Stimulated activated CD4-positive, alpha-beta T cell treated with anti-CD3 and anti-CD28 coated beads, Interleukin-15, amount 100 ng/mL, for 48 hours (primary cell): ENCODE data around the gene CAMTA2.

Experiments
- DNase-seq, 2 donors: peaks; one replicate each; pipeline ENCODE4 v3.0.0-alpha.2; 2020; ENCODE audit warnings: low read depth in 2 of 2

CAMTA2 gene

DNA sequence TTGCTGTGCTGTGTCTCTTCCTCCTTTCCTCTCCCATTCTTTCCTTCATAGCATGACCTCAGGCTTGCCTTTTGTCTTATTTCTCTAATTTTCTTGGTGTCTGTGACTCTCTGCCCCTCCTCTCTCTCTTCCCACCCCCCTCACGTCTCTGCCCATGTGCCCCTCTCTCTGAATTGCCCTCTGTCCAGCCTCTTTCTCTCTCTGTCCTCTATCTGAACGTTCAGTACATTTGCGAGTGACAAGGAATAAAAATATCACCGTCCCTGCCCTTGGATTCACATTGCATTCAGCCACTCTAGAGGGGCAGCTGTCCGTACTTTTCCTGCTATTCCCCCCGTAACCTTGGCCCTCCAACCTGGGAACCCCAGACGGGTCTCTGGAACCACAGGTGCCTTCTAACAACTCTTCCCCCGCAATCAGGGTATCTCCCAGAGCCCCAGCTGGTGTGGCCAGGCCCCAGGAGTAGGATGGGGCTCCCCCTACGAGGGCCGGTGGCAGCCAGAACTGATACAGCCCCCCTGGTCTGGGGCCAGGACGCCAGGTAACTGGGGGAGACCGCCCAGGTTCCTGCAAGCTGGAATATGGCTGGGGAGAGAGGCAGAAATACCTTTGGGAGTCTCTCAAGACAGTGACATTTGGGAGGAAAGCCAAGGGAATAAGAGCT is 12.1 kb upstream of the CAMTA2 start:
- no peak for DNase-seq

DNA sequence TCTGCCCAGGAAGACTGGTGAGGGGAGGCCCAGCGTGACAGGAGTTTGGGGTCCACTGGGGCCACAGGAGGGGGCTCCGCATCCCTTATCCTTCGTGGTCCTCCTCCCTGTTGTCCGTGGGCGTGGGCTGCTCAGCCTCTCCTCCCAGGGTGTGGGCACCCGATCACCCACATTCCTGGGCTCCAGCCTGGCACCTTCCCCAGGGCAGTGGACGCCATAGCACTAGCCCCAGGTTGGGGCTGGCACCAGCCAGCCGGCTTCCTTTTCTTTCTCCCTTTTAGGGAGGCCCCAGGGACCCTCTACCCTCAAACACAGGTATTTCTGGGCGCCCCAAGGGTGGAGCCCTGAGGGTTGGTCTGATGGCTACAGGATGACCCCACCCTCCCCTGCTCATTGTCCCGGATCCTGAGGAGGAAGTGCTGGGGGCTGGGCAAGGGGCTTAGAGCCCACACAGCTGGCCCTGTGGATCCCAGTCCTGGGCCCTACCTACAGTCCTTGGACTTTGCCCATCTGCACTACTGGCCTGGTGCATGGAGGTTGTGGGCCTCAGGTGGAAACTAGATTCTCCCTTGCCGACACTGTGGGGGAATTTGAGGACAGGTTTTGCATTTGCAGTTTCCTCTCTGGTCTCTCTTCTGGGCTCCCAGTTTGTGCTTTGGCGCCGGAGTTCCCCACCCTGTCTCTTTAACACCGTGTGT is 11.4 kb upstream of the CAMTA2 start:
- DNase-seq = no peak

DNA sequence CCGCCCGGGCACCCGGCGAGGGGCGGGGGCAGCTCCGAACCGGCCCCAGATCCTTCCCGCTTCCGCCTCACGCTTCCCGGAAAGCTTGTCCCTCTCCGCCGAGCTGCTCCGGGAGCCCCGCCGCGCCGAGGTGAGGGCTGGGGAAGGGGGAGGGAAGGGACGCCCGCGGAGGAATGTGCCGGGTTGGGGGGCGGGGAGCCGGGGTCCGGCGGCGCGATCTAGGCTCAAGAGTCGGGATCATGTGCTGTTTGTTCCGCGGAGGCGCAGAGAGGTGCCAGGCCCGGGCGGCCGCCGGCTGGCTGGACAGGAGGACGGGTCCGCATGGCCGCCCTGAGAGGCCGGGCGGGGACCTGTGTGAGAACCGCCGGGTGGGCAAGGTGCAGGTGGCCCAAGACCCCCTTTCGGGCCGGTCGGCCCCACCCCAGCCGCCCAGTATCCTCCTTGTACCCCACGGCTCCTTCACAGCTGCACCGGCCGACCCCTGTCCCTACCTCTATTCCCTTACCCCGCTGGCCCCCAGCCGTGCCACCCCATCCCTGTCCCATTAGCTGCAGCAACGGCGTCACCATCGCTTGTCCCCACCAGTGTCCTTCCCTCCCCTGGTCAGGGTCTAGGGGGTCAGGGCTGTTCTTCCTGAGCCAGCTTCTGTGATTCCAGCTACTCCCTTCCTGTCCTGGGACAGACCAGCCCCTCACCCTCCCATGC is 10.7 kb upstream of the CAMTA2 start:
- no peak for DNase-seq

DNA sequence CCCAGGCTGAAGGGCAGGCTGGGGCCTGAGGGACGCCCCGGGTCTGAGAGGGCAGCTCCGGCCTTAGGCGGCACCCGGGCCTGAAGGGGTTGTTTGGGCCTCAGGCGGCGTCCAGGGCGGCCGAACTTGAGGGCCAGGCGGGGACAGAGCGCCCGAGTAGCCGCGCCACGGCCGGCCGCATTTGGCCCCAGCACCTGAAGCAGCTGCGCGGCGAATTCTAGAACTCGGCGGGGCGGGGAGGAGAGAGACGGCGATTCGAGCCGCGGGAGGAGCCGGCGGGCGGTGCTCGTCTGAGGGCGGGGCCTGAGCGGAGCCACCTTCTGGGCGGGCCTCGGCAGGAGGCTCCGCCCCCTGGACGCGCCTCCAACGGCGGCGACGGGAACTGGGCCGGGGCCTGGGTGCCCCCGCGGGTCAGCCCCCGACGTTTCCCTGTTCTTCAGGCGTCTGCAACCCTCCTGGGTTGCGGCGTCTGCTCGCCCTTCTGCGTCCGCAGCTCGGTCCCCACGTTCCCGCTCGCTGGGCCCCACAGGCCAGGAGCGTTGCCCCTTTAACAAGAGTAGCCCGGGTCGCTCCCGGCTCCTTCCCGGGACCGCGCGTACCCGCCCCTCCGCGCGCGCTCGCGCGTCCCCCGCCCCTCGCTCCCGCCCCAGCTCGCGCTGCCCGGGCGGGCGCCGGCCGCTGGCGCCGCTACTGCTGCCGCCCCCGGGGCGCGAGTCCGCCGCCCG is 10.0 kb upstream of the CAMTA2 start, which contains the start of the genes INCA1 and KIF1C:
Gene INCA1, minus strand, starts transcription at position 221 of the 725 bp plus-strand sequence. CDS start 3,085 bp downstream, outside the sequence.
Gene KIF1C, plus strand, starts transcription at position 649 of the 725 bp plus-strand sequence. CDS start 2,297 bp downstream, outside the sequence.
- DNase-seq = peak; percentile 84 to 88

DNA sequence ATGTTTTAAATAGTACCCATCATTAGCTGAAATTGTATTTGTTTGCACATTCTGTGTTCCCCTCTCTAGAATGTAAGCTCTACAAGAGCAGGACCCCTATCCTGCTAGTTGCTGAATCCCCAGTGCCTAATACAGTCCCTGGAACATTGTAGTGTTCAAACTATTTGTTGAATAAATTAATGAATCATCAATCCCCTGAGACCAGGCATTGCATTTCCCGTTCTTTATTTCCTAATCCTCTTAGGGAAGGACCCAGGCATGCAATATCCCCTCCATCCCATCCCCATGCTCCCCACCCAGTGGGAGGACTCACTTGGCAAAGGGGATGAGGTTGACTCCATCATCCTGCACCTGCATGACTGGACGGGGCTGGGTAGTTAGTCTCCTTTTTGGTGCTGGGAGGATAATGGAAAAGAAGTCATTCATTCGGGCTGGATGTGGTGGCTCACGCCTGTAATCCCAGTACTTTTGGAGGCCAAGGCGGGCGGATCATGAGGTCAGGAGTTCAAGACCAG is 6.7 kb upstream of the CAMTA2 start:
- no peak for DNase-seq

DNA sequence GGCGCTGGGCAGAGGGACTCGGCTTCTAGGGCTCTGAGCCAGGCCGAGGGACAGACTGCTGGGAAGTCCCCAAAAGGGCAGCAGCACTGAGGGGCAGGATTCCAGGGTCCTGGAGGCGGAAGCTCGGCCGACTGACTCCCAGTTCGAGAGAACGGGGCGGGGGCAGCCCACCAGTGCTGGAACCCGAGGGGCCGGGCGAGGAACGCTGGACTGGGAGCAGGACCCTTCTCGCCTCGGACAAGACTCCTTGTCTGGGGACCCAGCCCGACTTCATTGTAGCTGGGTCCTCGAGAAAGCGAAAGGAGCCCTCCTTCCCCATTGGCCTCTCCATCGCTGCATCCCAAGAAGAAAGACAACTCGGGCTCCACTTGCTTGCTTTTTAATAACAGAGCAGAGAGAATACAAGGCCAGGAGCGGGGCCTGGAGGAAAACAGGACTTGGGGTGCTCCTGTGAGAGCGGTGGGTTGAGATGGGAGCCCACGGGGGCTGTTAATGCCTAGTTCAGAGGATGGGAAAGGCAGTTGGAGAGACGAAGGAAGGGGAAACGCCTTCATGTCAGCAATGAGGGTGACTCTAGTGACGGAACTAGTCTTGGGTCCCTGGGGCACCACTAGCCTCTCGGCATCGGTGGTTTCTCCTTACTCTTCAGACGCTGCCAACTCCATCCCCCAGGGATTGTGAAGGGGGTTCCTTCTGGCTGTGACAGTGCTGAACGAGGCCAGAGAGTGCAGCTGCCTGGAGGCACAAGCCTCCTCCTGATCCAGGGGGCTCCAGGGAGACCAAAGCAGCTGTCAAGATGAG is 492 bp upstream of the CAMTA2 start:
- no peak for DNase-seq

DNA sequence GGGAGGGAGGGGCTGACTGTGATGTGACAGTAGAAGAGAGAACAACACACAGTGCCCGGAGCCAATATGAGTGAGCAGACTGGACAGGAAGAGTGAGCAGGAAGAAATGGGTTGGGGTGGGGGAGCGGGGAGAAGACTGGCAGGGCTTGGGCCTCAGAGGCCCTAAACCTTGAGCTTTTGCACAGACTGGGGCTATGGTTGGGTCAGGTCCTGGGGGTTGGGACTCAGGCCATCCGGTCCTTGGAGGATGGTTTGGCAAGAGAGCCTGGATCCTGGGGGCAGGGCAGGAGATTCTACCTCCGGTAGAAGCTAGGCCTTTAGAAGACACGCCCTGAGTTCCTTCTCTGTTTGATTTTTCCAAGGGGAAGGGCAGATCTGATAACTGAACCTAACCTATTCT is 1.1 kb downstream of the CAMTA2 start:
- DNase-seq = no peak

DNA sequence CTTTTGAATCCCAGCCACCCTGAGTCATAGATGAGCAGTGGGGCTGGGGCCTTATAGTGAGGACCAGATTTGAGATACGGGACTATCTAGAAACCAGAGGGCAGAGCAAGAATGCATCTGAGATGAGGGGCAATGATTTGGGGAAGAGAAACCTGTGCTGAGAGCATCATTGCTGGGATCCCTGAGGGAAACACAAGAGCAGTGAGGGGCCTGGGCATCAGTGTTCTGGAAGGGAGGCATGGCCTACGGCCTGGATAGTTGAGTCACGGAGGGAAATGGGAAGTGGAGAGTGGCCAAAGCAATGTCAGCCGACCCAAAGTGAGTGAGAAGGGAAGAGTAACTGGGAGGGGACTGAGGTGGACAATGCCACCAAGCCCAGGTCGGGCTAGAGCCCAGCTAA is 5.2 kb downstream of the CAMTA2 start:
- DNase-seq = no peak

DNA sequence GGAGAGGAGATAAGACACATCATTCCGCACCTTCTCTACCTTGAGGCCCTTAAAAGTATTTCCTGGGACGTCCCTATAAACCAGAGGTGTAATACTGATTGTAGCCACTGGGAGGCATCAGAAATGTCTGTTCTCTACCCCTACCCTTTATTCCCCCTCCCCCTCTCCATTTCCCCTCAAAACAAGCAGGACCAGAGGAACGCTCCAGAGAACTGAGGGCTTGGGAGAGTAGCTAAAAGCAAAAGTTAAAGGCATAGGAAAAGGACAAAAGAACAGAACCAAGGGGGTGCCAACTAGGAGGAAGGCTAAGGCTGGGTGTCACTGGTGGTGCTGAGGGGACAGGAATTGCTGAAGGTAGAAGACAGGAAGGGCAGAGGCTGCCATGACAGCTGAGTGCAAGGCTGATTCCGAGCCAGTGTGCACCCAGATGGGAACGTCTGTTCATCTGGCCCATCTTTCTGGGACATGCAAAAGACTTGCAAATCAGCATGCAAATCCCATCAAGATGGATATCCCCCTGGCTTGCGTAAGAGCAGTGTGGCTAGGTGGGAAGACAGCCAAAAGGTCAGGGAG is 6.7 kb downstream of the CAMTA2 start:
- DNase-seq = peak in 1 of 2 donors; percentile 54

DNA sequence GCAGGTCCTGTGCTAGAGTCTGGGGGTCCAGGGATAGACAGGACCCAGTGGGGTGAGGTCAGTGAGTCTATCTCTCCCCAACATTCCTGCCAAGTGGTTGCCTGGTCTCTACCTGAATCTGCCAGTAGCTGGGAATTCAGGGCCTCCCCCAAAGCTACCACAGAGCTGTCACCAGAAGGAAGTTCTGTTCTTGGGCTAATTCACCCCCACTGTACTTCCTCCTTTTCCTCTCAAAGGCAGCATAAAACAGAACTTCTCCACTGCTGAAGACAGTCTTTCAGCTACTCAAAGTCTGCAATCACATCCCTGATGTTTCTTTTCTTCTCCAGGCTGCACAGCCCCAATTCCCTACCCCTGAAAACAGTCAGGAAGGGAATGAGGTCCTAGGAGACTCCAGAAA is 8.7 kb downstream of the CAMTA2 start:
- no peak for DNase-seq

DNA sequence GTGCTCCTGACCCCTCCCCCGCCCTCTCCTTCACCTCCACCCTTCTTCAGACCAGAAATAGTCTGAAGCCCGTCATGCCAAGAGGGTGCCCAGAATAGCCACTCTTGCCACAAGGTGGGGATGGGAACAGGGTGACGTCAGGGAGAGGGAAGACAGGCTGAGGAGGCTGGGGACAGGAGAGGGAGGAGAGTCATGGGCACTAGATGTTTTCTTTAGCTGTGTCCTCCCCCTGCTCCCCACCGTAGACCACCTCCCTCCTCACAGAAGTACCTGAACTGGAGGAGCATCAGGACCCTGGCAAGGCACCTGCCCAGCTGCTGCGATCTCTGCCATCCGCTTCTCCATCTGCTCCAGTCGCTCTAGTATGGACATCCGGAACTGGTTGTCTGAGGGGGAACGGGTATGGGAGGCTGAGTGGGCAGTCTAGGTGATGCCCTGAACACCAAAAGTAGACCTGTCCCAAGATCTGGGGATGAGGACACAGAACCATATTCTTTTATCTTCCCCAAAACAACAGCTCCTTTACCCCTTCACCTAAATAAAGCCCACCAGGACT is 13.3 kb downstream of the CAMTA2 start:
- DNase-seq = no peak

DNA sequence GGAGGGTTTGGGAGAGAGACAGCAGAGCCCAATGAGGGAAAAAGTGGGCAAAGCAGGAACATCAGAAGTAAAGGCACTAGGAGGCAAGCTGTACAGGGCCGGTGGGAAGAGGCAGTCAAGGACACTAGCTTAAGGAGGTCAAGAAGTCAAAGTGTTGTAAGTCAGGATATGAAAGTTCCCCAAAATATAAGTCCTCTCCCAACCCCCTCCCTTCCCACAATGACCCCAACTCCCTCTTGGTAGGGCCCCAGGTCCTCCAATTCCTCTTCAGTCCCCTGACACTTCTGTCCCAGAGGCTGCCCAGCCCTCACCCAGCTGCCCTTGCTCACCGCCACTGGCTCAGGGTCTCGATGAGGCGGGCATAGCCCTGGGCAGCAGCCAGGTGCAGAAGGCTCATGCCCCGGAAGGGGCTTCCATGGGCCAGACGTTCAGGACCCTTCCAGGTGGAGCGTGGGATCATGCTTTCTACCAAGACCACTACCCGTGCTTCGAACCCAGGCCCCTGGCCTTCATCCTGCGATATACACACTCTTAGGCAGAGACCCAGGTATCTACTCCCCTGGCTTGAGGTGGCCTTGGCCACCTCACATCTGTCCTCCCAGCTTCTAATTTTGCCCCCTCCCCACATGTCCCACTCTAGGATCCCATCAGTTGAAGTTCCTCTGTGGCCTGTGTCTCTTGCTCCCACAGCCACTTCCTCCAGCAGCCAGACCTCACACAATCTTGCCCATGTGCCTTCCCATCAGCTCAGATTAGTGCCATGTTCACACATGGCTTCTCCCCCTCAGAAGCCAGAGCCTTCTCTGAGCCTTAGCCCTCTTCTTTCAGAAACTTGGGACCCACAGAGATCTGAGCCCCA is 14.0 kb downstream of the CAMTA2 start:
- no peak for DNase-seq

DNA sequence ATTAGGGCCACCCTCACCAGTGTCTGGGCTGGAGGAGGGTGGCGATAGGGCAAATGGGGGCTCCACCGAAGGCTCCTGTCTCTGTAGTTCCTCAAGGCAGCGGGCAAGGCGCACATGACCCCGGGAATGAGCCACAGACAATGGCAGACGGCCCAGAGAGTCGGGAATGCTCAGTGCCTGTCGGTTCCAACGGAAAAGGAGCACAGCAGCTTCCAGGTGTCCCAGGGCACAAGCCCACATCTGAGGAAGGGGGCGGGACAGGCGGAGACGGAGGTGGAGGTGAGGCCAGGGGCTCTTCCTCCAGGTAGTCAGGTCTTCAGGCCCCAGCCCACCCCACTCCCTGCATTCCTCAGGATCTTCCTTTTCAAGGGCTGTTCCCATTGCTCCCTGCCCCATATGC is 14.7 kb downstream of the CAMTA2 start:
- DNase-seq = no peak

DNA sequence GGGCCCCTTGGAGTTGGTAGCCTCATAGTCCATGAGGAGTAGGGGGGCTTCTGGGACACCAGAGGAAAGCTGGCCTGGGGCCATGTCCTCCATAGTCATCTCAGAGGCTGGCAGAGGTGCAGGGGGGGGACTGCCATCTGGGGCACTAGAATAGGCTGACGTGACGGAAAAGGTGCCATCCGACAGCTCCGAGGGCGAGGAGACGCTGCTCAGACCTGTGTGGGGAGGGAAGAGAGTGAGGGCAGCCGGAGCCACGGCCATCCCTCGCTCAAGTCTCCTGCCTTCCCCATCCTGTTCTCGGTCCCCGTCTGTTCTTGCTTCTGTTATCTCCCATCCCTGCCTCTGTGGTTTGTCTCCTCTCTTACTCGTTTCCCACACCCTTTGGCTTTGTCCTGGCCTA is 15.2 kb downstream of the CAMTA2 start:
- DNase-seq = no peak

DNA sequence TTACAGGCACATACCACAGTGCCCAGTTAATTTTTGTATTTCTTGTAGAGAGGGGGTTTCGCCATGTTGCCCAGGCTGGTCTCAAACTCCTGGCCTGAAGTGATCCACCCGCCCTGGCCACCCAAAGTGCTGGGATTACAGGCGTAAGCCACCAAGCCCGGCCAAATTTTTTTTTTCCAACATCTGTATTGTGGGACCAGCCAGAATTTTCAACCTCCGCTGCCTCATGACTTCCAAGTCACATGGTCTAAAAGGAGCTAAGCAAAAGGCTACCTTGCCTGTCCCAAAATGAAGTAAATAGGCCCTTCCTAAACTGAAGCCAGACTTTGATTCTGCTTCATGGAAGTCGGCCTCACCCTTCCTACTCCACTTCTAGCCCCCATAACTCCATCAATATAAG is 15.6 kb downstream of the CAMTA2 start:
- DNase-seq = no peak

DNA sequence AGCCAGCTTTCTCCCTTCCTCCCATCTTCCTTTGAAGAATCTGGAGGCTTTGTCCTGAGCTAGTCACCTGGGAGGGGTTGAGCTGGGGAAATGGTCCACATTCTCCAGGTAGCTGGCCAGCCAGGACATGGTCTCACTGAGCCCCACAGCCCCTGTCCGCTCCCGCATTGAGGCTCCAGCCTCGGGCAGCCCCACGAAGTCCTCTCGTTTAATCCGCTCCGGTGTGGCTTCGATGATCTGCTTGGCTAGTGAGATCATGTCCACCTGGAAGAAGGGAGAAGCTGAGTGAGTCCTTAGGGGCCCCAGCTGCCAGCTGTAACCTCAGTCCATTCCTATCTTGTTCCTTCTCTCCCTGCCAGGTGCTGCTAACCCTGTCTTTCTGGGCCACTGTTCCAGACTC is 17.2 kb downstream of the CAMTA2 start:
- no peak for DNase-seq

DNA sequence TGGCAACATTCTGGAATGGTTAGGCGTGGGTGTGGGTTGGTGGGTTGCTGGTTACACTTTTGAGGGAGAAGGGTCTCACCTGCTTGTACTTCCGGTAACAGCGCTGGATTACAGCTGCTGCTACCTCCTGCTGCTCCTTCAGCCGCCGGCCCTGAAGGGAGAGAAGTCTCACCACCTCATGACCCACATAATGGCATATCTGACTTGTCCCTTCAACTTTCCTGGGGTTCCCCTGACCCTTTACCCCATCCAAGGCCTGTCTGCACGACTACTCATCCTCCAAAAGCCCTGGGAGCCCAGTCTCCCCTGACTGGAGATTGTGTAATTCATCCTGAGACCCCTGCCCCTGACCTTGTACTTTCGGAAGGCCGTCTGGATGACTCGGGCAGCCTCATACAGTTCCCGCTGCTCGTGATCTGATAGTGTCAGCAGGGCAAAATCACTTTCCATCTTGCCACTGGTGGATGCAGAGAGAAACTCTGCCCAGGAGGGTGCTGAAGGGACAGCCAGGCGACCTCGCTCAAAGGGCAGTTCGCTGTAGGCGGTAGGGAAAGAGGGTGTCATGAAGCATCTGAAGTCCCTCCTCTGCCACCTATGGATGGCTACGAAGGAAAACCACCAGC is 17.8 kb downstream of the CAMTA2 start:
- peak; percentile 26 to 35 for DNase-seq

DNA sequence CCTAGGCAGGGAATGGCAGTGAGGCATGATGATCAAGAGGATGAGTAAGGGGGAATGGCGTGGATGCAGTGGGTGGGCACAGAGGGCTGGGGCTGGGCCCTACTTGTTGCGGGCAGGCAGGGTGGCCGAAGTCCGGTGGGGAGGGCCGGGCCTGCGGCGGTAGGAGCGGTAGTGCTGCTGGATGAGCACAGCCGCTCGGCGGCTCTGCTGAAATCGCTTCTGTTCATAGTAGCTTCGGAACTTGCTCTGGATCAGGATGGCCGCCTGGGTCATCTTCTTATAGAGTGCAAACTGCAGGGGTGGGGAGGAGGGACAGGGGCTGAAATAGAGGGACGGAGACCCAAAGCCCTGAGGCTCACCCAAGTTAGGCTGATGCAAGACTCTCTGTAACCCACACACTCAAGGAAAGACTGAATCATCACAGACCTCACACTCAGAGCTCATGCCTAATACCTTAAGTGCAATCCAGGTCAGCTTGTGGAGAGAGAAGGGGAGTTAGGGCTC is 18.4 kb downstream of the CAMTA2 start:
- peak; percentile 47 to 50 for DNase-seq
